Left ventricle myocardium inferior (tissue), 1 donor: Measurements from ENCODE around the gene GPR15LG. TPM values are rescaled to one million over a fixed set of nuclear protein-coding genes. Genes with fewer than 3 reads are reported as not detected.

ENCODE experiments used
- DNase-seq: peaks from one replicate; pipeline ENCODE4 v3.0.0-alpha.2; 2020
- H3K27ac ChIP-seq: fragments of 200-600 bp; replicated peaks from 2 replicates; pipeline ENCODE4 v1.8.0; 2021
- H3K27me3 ChIP-seq: fragments of 200-600 bp; 2 replicates; pipeline ENCODE4 v1.8.0; 2021; ENCODE audit warnings: low read depth
- H3K36me3 ChIP-seq: fragments of 200-600 bp; 2 replicates; pipeline ENCODE4 v1.8.0; 2021
- H3K4me1 ChIP-seq: fragments of 200-600 bp; 2 replicates; pipeline ENCODE4 v1.8.0; 2021
- H3K4me3 ChIP-seq: fragments of 200-600 bp; 2 replicates; pipeline ENCODE4 v1.8.0; 2021; ENCODE audit warnings: mild to moderate bottlenecking, moderate library complexity
- H3K9me3 ChIP-seq: fragments of 200-600 bp; replicated peaks from 2 replicates; pipeline ENCODE4 v1.8.0; 2021
- intact Hi-C: fragments of 100-400 bp; cut with micrococcal nuclease; formaldehyde crosslinking; loops from one replicate; pipeline ENCODE4 v1.11.0; 2022
- total RNA-seq: library from RNA; stranded (reverse); fragmentation: NEBNext Ultra II Directional; extraction: Animal tissue kit (Norgen Biotek cat#: 25700); gene quantifications from one replicate; pipeline ENCODE4 v1.2.1, GENCODE V29; 2021
- TF ChIP-seq, protein P1 (sequence below): fragments of 200-600 bp; IDR thresholded peaks from 2 replicates; pipeline ENCODE4 v1.8.0; 2021; ENCODE audit warnings: antibody characterized with exemption, mild to moderate bottlenecking, borderline replicate concordance
- donor health status: DM: no; HTN: yes; CAD: no; lungs with severe emphysema.

The GPR15LG gene
- total RNA-seq, 1 donor from 2014 or later, result not detected

DNA sequence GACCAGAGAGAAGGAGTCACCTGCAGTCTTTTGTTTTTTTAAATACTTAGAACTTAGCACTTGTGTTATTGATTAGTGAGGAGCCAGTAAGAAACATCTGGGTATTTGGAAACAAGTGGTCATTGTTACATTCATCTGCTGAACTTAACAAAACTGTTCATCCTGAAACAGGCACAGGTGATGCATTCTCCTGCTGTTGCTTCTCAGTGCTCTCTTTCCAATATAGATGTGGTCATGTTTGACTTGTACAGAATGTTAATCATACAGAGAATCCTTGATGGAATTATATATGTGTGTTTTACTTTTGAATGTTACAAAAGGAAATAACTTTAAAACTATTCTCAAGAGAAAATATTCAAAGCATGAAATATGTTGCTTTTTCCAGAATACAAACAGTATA is 20.8 kb upstream of the GPR15LG start:
- no peak overlapping the region for H3K27ac ChIP-seq
- no peaks in the 10 kb centered on the region for H3K27me3 ChIP-seq
- peaks cover 81% of the 10 kb centered on the region for H3K36me3 ChIP-seq
- intact Hi-C loops, result no loop called here
- no peaks in the 10 kb centered on the region for H3K4me1 ChIP-seq
- no peak overlapping the region for H3K4me3 ChIP-seq
- no peak for DNase-seq
- no peaks in the 10 kb centered on the region for H3K9me3 ChIP-seq
- TF ChIP-seq, protein P1, sequence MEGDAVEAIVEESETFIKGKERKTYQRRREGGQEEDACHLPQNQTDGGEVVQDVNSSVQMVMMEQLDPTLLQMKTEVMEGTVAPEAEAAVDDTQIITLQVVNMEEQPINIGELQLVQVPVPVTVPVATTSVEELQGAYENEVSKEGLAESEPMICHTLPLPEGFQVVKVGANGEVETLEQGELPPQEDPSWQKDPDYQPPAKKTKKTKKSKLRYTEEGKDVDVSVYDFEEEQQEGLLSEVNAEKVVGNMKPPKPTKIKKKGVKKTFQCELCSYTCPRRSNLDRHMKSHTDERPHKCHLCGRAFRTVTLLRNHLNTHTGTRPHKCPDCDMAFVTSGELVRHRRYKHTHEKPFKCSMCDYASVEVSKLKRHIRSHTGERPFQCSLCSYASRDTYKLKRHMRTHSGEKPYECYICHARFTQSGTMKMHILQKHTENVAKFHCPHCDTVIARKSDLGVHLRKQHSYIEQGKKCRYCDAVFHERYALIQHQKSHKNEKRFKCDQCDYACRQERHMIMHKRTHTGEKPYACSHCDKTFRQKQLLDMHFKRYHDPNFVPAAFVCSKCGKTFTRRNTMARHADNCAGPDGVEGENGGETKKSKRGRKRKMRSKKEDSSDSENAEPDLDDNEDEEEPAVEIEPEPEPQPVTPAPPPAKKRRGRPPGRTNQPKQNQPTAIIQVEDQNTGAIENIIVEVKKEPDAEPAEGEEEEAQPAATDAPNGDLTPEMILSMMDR, result no peak

DNA sequence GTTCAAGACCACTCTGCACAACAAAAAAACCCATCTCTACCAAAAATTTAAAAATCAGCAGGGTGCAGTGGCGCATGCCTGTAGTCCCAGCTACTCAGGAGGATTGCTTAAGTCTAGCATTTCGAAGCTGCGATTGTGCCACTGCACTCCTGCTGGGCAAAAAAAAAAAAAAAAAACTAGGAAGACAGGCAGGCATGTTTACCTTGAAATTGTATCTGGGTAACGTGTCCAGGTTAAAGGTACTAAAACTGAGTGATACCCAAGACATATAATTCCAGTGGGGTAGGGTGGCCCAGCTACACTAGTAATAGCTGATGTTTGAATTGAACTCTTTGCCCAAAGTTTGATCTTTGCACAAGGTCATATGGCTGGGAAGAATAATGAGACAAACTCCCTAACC is 18.1 kb upstream of the GPR15LG start:
- H3K4me1 ChIP-seq, result no peaks in the 10 kb centered on the region
- TF ChIP-seq, protein P1, result no peak
- intact Hi-C loops, result no loop called here

DNA sequence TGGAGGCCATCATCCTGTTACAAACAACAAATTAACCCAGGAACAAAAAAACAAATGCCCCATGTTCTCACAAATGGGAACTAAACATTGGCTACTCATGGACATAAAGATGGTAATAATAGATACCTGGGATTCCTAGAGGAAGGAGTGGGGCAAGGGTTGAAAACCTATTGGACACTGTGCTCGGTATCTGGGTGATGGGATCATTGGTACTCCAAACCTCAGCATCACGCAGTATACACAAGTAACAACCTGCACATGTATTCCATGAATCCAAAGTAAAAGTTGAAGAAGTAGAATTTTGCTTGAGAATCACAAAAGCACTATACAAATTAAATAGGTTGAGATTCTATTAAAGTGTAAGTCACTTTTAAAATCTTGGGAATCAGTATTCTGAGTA is 17.6 kb upstream of the GPR15LG start:
- peaks cover 49% of the 10 kb centered on the region for H3K36me3 ChIP-seq
- TF ChIP-seq, protein P1, result no peak

More for the DNA sequence above, 18.1 kb upstream of the GPR15LG start:
- Histone ChIP-seq H3K9me3 (no peaks in the 10 kb centered on the region), H3K36me3 (peaks cover 54% of the 10 kb centered on the region), H3K27me3 (peaks cover under 1% of the 10 kb centered on the region), H3K4me3 (no peak overlapping the region), H3K27ac (no peak overlapping the region)
- no peak for DNase-seq

DNA sequence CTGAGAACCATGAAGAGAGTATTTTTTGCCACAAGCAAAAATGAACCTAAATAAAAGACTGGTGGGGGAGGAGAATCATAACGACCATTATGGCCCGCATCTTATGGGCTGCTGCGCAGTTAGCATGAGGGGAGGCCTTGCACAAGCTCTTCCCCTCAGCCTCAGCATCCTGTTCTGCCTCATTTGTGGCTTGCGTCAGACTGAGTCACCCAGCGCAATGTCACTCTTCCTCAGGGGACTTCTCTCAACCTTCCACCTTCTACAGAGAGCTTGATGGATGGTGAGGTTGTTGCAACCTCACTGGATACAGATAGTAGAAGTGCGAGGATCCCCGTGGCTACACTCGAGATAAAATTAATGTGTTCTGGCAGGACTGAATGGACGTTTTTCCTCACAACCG is 16.8 kb upstream of the GPR15LG start:
- TF ChIP-seq, protein P1, result no peak
- Histone ChIP-seq H3K4me1 (no peaks in the 10 kb centered on the region), H3K27me3 (peaks cover 13% of the 10 kb centered on the region), H3K36me3 (peaks cover 41% of the 10 kb centered on the region), H3K4me3 (no peak overlapping the region), H3K9me3 (no peaks in the 10 kb centered on the region), H3K27ac (no peak overlapping the region)
- DNase-seq, result no peak
- intact Hi-C loops, result no loop called here

More for the DNA sequence above, 17.6 kb upstream of the GPR15LG start:
- Histone ChIP-seq H3K4me3 (no peak overlapping the region), H3K4me1 (no peaks in the 10 kb centered on the region), H3K9me3 (no peaks in the 10 kb centered on the region), H3K27me3 (peaks cover 5% of the 10 kb centered on the region), H3K27ac (no peak overlapping the region)
- no peak for DNase-seq
- intact Hi-C loops, result no loop called here

DNA sequence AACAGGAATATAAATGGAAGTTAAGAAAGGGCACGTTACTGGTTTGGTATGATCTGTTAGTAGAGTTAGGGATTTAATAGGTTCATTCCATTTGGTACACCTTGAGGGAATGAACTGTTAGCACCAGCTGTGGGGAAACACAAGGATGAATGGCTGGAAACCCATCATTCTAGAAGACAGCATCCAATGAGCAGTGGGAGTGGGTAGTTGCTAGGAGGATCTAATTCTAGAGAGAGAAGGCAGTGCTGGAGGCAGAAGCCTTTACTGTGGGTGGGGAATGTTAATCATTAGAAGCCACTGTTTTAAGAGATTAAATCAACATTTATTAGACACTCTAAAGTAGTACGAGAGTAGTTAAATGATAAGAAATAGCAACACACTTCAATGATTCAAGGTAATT is 15.5 kb upstream of the GPR15LG start:
- Histone ChIP-seq H3K27me3 (peaks cover 26% of the 10 kb centered on the region), H3K4me3 (no peak overlapping the region), H3K27ac (no peak overlapping the region), H3K9me3 (no peaks in the 10 kb centered on the region), H3K4me1 (no peaks in the 10 kb centered on the region), H3K36me3 (peaks cover 28% of the 10 kb centered on the region)
- intact Hi-C loops, result no loop called here
- TF ChIP-seq, protein P1, result no peak
- no peak for DNase-seq

DNA sequence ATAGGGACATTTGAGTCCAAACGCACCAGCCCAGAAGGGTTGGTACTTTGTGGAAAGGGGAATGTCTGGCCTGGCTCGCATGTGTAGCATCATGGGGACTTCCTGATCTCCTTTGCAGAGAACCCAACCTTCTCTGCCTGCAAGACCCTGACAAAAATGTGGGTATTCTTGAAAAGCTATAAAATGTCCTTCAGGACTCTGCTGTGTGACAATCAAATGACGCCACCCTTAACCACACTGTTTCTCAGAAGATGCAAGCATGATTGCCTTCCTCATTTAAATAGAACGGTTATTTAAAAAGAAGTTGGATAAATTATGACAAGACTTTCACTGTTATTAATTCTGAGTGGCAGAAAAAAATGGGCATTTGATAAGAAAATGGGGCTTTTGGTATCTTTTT is 15.1 kb upstream of the GPR15LG start:
- Histone ChIP-seq H3K4me3 (no peak overlapping the region), H3K36me3 (peaks cover 23% of the 10 kb centered on the region), H3K27me3 (peaks cover 31% of the 10 kb centered on the region), H3K27ac (no peak overlapping the region), H3K9me3 (no peaks in the 10 kb centered on the region), H3K4me1 (no peaks in the 10 kb centered on the region)
- DNase-seq, result no peak
- intact Hi-C loops, result no loop called here
- TF ChIP-seq, protein P1, result no peak
